Liver (tissue), 9 donors: ENCODE data around the gene LDLRAD1. TPM values are rescaled to one million over a fixed set of nuclear protein-coding genes. Genes with fewer than 3 reads are reported as not detected.

ENCODE experiments used
- DNase-seq: peaks from one replicate; pipeline ENCODE4 v3.0.0-alpha.2; 2017; ENCODE audit warnings: low spot score
- H3K27ac ChIP-seq, 2 donors: one replicate each; pipeline ENCODE4 v1.7.0; 2013; ENCODE audit warnings: inconsistent platforms in 2 of 2, low read length in 2 of 2, control low read depth in 1 of 2, low read depth in 1 of 2, mild to moderate bottlenecking in 1 of 2
- H3K27me3 ChIP-seq, 4 donors: one replicate each; pipeline versions ENCODE4 v1.6.1 to v1.7.0; 2013; ENCODE audit warnings: low read length in 3 of 4, inconsistent platforms in 1 of 4, mild to moderate bottlenecking in 1 of 4, moderate library complexity in 1 of 4; ENCODE audit not compliant: control insufficient read depth in 4 of 4, insufficient read depth in 4 of 4
- H3K36me3 ChIP-seq, 4 donors: one replicate each; pipeline versions ENCODE4 v1.6.1 to v1.7.0; 2013; ENCODE audit warnings: low read length in 3 of 4, mild to moderate bottlenecking in 3 of 4, low read depth in 1 of 4, moderate library complexity in 1 of 4; ENCODE audit not compliant: control insufficient read depth in 4 of 4, insufficient read depth in 3 of 4
- H3K4me1 ChIP-seq, 4 donors: one replicate each; pipeline versions ENCODE4 v1.6.1 to v1.7.0; 2013; ENCODE audit warnings: low read length in 3 of 4, mild to moderate bottlenecking in 3 of 4, moderate library complexity in 1 of 4; ENCODE audit not compliant: control insufficient read depth in 4 of 4, insufficient read depth in 4 of 4
- H3K4me3 ChIP-seq, 3 donors: one replicate each; pipeline versions ENCODE4 v1.6.1 to v1.7.0; 2013; ENCODE audit warnings: low read length in 3 of 3, control low read depth in 1 of 3, low read depth in 1 of 3, mild to moderate bottlenecking in 1 of 3
- H3K9ac ChIP-seq, 2 donors: one replicate each; pipeline ENCODE4 v1.7.0; 2013; ENCODE audit warnings: low read length in 2 of 2, mild to moderate bottlenecking in 2 of 2, moderate library complexity in 2 of 2, control low read depth in 1 of 2, low read depth in 1 of 2
- H3K9me3 ChIP-seq, 4 donors: one replicate each; pipeline versions ENCODE4 v1.6.1 to v1.7.0; 2013; ENCODE audit warnings: low read length in 3 of 4; ENCODE audit not compliant: control insufficient read depth in 4 of 4
- ATF3 ChIP-seq: IDR thresholded peaks from 2 replicates; pipeline ENCODE4 v1.6.1; 2016; ENCODE audit warnings: antibody characterized with exemption
- CTCF ChIP-seq: fragments of 150-350 bp; IDR thresholded peaks from 2 replicates; pipeline ENCODE4 v1.5.1; 2017; ENCODE audit warnings: improper control_type of control experiment, low read depth, low read length; ENCODE audit not compliant: missing input control
- EGR1 ChIP-seq, 2 donors: IDR thresholded peaks; 2 replicates each; pipeline ENCODE4 v1.6.1; 2016 to 2018; ENCODE audit warnings: antibody characterized with exemption in 2 of 2, low read depth in 2 of 2
- FOXA1 ChIP-seq: IDR thresholded peaks from 2 replicates; pipeline ENCODE4 v1.6.1; 2016; ENCODE audit warnings: antibody characterized with exemption
- FOXA2 ChIP-seq: IDR thresholded peaks from 2 replicates; pipeline ENCODE4 v1.6.1; 2016; ENCODE audit warnings: antibody characterized with exemption
- GABPA ChIP-seq, 2 donors: IDR thresholded peaks in 1 of 2; conservative IDR thresholded peaks in 1 of 2; 2 replicates each; pipeline ENCODE4 v1.6.1; 2016; ENCODE audit warnings: antibody characterized with exemption in 2 of 2, mild to moderate bottlenecking in 1 of 2, moderate library complexity in 1 of 2
- HNF4A ChIP-seq, 2 donors: conservative IDR thresholded peaks; 2 replicates each; pipeline ENCODE4 v1.6.1; 2016; ENCODE audit warnings: antibody characterized with exemption in 2 of 2, mild to moderate bottlenecking in 2 of 2
- HNF4G ChIP-seq: IDR thresholded peaks from 2 replicates; pipeline ENCODE4 v1.6.1; 2016; ENCODE audit warnings: antibody characterized with exemption
- JUND ChIP-seq, 2 donors: IDR thresholded peaks; 2 replicates each; pipeline ENCODE4 v1.6.1; 2016; ENCODE audit warnings: antibody characterized with exemption in 2 of 2
- MAX ChIP-seq: IDR thresholded peaks from 2 replicates; pipeline ENCODE4 v1.6.1; 2016; ENCODE audit warnings: antibody characterized with exemption
- NR2F2 ChIP-seq: IDR thresholded peaks from 2 replicates; pipeline ENCODE4 v1.6.1; 2016; ENCODE audit warnings: antibody characterized with exemption
- RAD21 ChIP-seq, 2 donors: IDR thresholded peaks; 2 replicates each; pipeline ENCODE4 v1.6.1; 2016; ENCODE audit warnings: antibody characterized with exemption in 2 of 2, mild to moderate bottlenecking in 2 of 2
- REST ChIP-seq: IDR thresholded peaks from 2 replicates; pipeline ENCODE4 v1.6.1; 2016; ENCODE audit warnings: antibody characterized with exemption, mild to moderate bottlenecking
- RXRA ChIP-seq, 2 donors: IDR thresholded peaks; 2 replicates each; pipeline ENCODE4 v1.6.1; 2017 to 2018; ENCODE audit warnings: antibody characterized with exemption in 2 of 2, mild to moderate bottlenecking in 1 of 2
- SP1 ChIP-seq: IDR thresholded peaks from 2 replicates; pipeline ENCODE4 v1.6.1; 2018; ENCODE audit warnings: antibody characterized with exemption, mild to moderate bottlenecking
- TAF1 ChIP-seq: conservative IDR thresholded peaks from 2 replicates; pipeline ENCODE4 v1.6.1; 2016; ENCODE audit warnings: antibody characterized with exemption, mild to moderate bottlenecking
- YY1 ChIP-seq: IDR thresholded peaks from 2 replicates; pipeline ENCODE4 v1.6.1; 2016; ENCODE audit warnings: antibody characterized with exemption, mild to moderate bottlenecking
- ZBTB33 ChIP-seq: IDR thresholded peaks from 2 replicates; pipeline ENCODE4 v1.6.1; 2016; ENCODE audit warnings: antibody characterized with exemption
- WGBS: extraction: QIAGEN DNeasy Blood & Tissue Kit; methylation state at CpG from one replicate; pipeline ENCODE4 v1.1.7; 2013; 5-methylcytosine and 5-hydroxymethylcytosine counted together
- polyA plus RNA-seq, 2 donors: library from polyadenylated mRNA; stranded (reverse) in 1 of 2; unstranded in 1 of 2; fragments of 200-250 nt in 1 of 2; fragments of >200 nt in 1 of 2; fragmentation: Nextera tagmentation in 1 of 2; extraction: Ambion mirVana in 1 of 2; gene quantifications; one replicate each; pipeline versions ENCODE4 v1.2.1 to v1.2.3, GENCODE V29; 2013 to 2015
- total RNA-seq, 2 donors: library from RNA; depleted of rRNA; stranded (reverse); fragments of >200 nt; gene quantifications; one replicate each; pipeline ENCODE4 v1.2.3, GENCODE V29; 2014
- donor health status: healthy.
- donor health status: healthy.
- donor health status: healthy.
- donor health status: healthy.
- donor health status: healthy.

The LDLRAD1 gene
- total and polyA plus RNA-seq, 4 donors: not detected

- TF ChIP-seq RAD21 (IDR thresholded peaks at IDR 0.05) (no peak), REST (no peak), ATF3 (no peak), TAF1 (no peak), CTCF (no peak)
- 93% methylated on average over 9 of the region's 9 CpGs for WGBS
- Histone ChIP-seq H3K36me3 (no peaks in the 10 kb centered on the region), H3K27me3 (no peaks in the 10 kb centered on the region), H3K9ac (no peak overlapping the region), H3K9me3 (no peaks in the 10 kb centered on the region), H3K27ac (no peak overlapping the region), H3K4me3 (no peak overlapping the region), H3K4me1 (peaks cover 0 to 5% (median 1%) of the 10 kb centered on the region in 4 donors)
- DNase-seq: no peak
Observed at GRCh38 chr1:54012008-54012325, 6.0 kb downstream of the LDLRAD1 start.

GRCh38 chr1:54011316-54012007 is 6.5 kb downstream of the LDLRAD1 start:
- no peaks in the 10 kb centered on the region for H3K9me3 ChIP-seq
- peaks cover 0 to 5% (median 1%) of the 10 kb centered on the region in 4 donors for H3K4me1 ChIP-seq
- H3K27me3 ChIP-seq: no peaks in the 10 kb centered on the region
- no peak overlapping the region for H3K9ac ChIP-seq
- no peak overlapping the region for H3K4me3 ChIP-seq
- no peak for TF ChIP-seq SP1
- TF ChIP-seq FOXA1: no peak
- no peak for TF ChIP-seq YY1
- TF ChIP-seq HNF4A (conservative IDR thresholded peaks at IDR 0.05): no peak
- TF ChIP-seq NR2F2: no peak
- TF ChIP-seq HNF4G: no peak
- TF ChIP-seq REST: no peak
- no peak for TF ChIP-seq GABPA (IDR thresholded peaks at IDR 0.05 in 1 of 2, conservative IDR thresholded peaks at IDR 0.05 in 1 of 2)
- no peak for TF ChIP-seq MAX
- TF ChIP-seq RXRA (IDR thresholded peaks at IDR 0.05): no peak
- no peak for TF ChIP-seq ATF3
- no peak for TF ChIP-seq RAD21 (IDR thresholded peaks at IDR 0.05)
- TF ChIP-seq ZBTB33: no peak
- no peak for TF ChIP-seq FOXA2
- TF ChIP-seq EGR1 (IDR thresholded peaks at IDR 0.05; ENCODE audit: low read depth in 2 of 2): no peak
- no peak for TF ChIP-seq TAF1
- no peak for TF ChIP-seq JUND (IDR thresholded peaks at IDR 0.05)
- H3K27ac ChIP-seq: no peak overlapping the region
- 92% methylated on average over 9 of the region's 9 CpGs for WGBS
- no peak for DNase-seq
- no peaks in the 10 kb centered on the region for H3K36me3 ChIP-seq
